ENCODE measurements around the gene CD52. TPM values are rescaled to one million over a fixed set of nuclear protein-coding genes. Genes with fewer than 3 reads are reported as not detected.

Gene CD52
- total RNA-seq, 5 donors from 2014 or later (not counting 1 experiment from before 2014, with no cell fraction given): 994 to 1,121 (median 1,054) TPM

GRCh38 chr1:26338670-26339069, 20.9 kb downstream of the CD52 start:
- Mint-ChIP-seq H3K4me1 (peaks cover 9 to 14% (median 14%) of the 10 kb centered on the region in 3 donors), H3K4me3 (no peak overlapping the region), H3K36me3 (no peaks in the 10 kb centered on the region), H3K27ac (peak overlapping the region; percentile 43 to 58), H3K27me3 (no peaks in the 10 kb centered on the region), H3K9me3 (no peaks in the 10 kb centered on the region)
- ATAC-seq (replicated peaks in 1 of 4): no peak
- no peaks in the 10 kb centered on the region for H3K27me3 ChIP-seq (replicated peaks in 1 of 2; ENCODE audit: control insufficient read depth in 2 of 2, extremely low read depth in 1 of 2, insufficient read depth in 2 of 2, low read length in 1 of 2)
- H3K4me3 ChIP-seq (ENCODE audit: control insufficient read depth in 1 of 2, extremely low read depth in 1 of 2, low read length in 1 of 2): no peak overlapping the region
- POLR2A ChIA-PET: no interaction called here
- CTCF ChIA-PET: interaction anchor here in 1 of 2 donors (0.5 kb wide), 1 partner anchor 241 kb away, joined by 6 read pairs; no protein-coding TSS in a partner anchor
- peaks cover 0 to 16% of the 10 kb centered on the region in 2 experiments for H3K4me1 ChIP-seq (ENCODE audit: control insufficient read depth in 1 of 2, extremely low read depth in 1 of 2, insufficient read depth in 2 of 2, low read length in 2 of 2)
- no peaks in the 10 kb centered on the region for H3K36me3 ChIP-seq (ENCODE audit: control insufficient read depth in 2 of 2, extremely low read depth in 1 of 2, insufficient read depth in 1 of 2, low read length in 1 of 2)
- no peaks in the 10 kb centered on the region for H3K9me3 ChIP-seq
- H3K27ac ChIP-seq (ENCODE audit: low read length): no peak overlapping the region
- DNase-seq: no peak
- WGBS (ENCODE audit: insufficient coverage): 100% methylated on average over 1 of the region's 1 CpG

- Histone ChIP-seq H3K9me3 (no peaks in the 10 kb centered on the region), H3K27me3 (replicated peaks in 1 of 2; ENCODE audit: control insufficient read depth in 2 of 2, extremely low read depth in 1 of 2, insufficient read depth in 2 of 2, low read length in 1 of 2) (peaks cover 0 to 8% of the 10 kb centered on the region in 2 experiments), H3K27ac (ENCODE audit: low read length) (no peak overlapping the region), H3K4me1 (ENCODE audit: control insufficient read depth in 1 of 2, extremely low read depth in 1 of 2, insufficient read depth in 2 of 2, low read length in 2 of 2) (peaks cover 0 to 14% of the 10 kb centered on the region in 2 experiments), H3K4me3 (ENCODE audit: control insufficient read depth in 1 of 2, extremely low read depth in 1 of 2, low read length in 1 of 2) (no peak overlapping the region), H3K36me3 (ENCODE audit: control insufficient read depth in 2 of 2, extremely low read depth in 1 of 2, insufficient read depth in 1 of 2, low read length in 1 of 2) (no peaks in the 10 kb centered on the region)
- ChIA-PET CTCF (no interaction called here), POLR2A (no interaction called here)
- H3K27me3 Mint-ChIP-seq: no peaks in the 10 kb centered on the region
- no peak for DNase-seq
- no peaks in the 10 kb centered on the region for H3K36me3 Mint-ChIP-seq
- no peak overlapping the region for H3K4me3 Mint-ChIP-seq
- H3K4me1 Mint-ChIP-seq: peaks cover 9 to 11% (median 11%) of the 10 kb centered on the region in 3 donors
- H3K9me3 Mint-ChIP-seq: no peaks in the 10 kb centered on the region
- H3K27ac Mint-ChIP-seq: no peak overlapping the region
- 79% methylated on average over 3 of the region's 4 CpGs for WGBS (ENCODE audit: insufficient coverage)
- ATAC-seq (replicated peaks in 1 of 4): no peak
Observed at GRCh38 chr1:26340047-26340481, 22.3 kb downstream of the CD52 start.

- Mint-ChIP-seq H3K4me1 (no peaks in the 10 kb centered on the region), H3K4me3 (no peak overlapping the region), H3K27me3 (no peaks in the 10 kb centered on the region), H3K36me3 (no peaks in the 10 kb centered on the region), H3K27ac (no peak overlapping the region), H3K9me3 (no peaks in the 10 kb centered on the region)
- CTCF ChIA-PET: no interaction called here
- POLR2A ChIA-PET: no interaction called here
- Histone ChIP-seq H3K4me1 (ENCODE audit: control insufficient read depth in 1 of 2, extremely low read depth in 1 of 2, insufficient read depth in 2 of 2, low read length in 2 of 2) (no peaks in the 10 kb centered on the region), H3K4me3 (ENCODE audit: control insufficient read depth in 1 of 2, extremely low read depth in 1 of 2, low read length in 1 of 2) (no peak overlapping the region), H3K27ac (ENCODE audit: low read length) (no peak overlapping the region), H3K36me3 (ENCODE audit: control insufficient read depth in 2 of 2, extremely low read depth in 1 of 2, insufficient read depth in 1 of 2, low read length in 1 of 2) (no peaks in the 10 kb centered on the region), H3K9me3 (no peaks in the 10 kb centered on the region), H3K27me3 (replicated peaks in 1 of 2; ENCODE audit: control insufficient read depth in 2 of 2, extremely low read depth in 1 of 2, insufficient read depth in 2 of 2, low read length in 1 of 2) (peaks cover 0 to 11% of the 10 kb centered on the region in 2 experiments)
- WGBS (ENCODE audit: insufficient coverage): 89% methylated on average over 13 of the region's 15 CpGs
- DNase-seq (no peak), ATAC-seq (replicated peaks in 1 of 4) (no peak)
Observed at GRCh38 chr1:26344147-26344920, 26.6 kb downstream of the CD52 start.

- Histone ChIP-seq H3K4me3 (ENCODE audit: control insufficient read depth in 1 of 2, extremely low read depth in 1 of 2, low read length in 1 of 2) (no peak overlapping the region), H3K36me3 (ENCODE audit: control insufficient read depth in 2 of 2, extremely low read depth in 1 of 2, insufficient read depth in 1 of 2, low read length in 1 of 2) (no peaks in the 10 kb centered on the region), H3K27me3 (replicated peaks in 1 of 2; ENCODE audit: control insufficient read depth in 2 of 2, extremely low read depth in 1 of 2, insufficient read depth in 2 of 2, low read length in 1 of 2) (peaks cover 0 to 13% of the 10 kb centered on the region in 2 experiments), H3K4me1 (ENCODE audit: control insufficient read depth in 1 of 2, extremely low read depth in 1 of 2, insufficient read depth in 2 of 2, low read length in 2 of 2) (no peaks in the 10 kb centered on the region), H3K27ac (ENCODE audit: low read length) (no peak overlapping the region), H3K9me3 (no peaks in the 10 kb centered on the region)
- WGBS (ENCODE audit: insufficient coverage): 87% methylated on average over 15 of the region's 15 CpGs
- Mint-ChIP-seq H3K9me3 (no peaks in the 10 kb centered on the region), H3K4me3 (no peak overlapping the region), H3K27ac (no peak overlapping the region), H3K27me3 (no peaks in the 10 kb centered on the region), H3K36me3 (no peaks in the 10 kb centered on the region), H3K4me1 (no peaks in the 10 kb centered on the region)
- DNase-seq: no peak
- ChIA-PET POLR2A (no interaction called here), CTCF (interaction anchor here in 1 of 2 donors (0.6 kb wide), 1 partner anchor 27 kb away, joined by 3 read pairs; no protein-coding TSS in a partner anchor)
- ATAC-seq (replicated peaks in 1 of 4): no peak
Observed at GRCh38 chr1:26345718-26346117, 28.0 kb downstream of the CD52 start.

GRCh38 chr1:26346274-26347033, 28.7 kb downstream of the CD52 start:
- Histone ChIP-seq H3K4me3 (ENCODE audit: control insufficient read depth in 1 of 2, extremely low read depth in 1 of 2, low read length in 1 of 2) (no peak overlapping the region), H3K27ac (ENCODE audit: low read length) (no peak overlapping the region), H3K27me3 (replicated peaks in 1 of 2; ENCODE audit: control insufficient read depth in 2 of 2, extremely low read depth in 1 of 2, insufficient read depth in 2 of 2, low read length in 1 of 2) (peaks cover 0 to 19% of the 10 kb centered on the region in 2 experiments), H3K4me1 (ENCODE audit: control insufficient read depth in 1 of 2, extremely low read depth in 1 of 2, insufficient read depth in 2 of 2, low read length in 2 of 2) (no peaks in the 10 kb centered on the region), H3K36me3 (ENCODE audit: control insufficient read depth in 2 of 2, extremely low read depth in 1 of 2, insufficient read depth in 1 of 2, low read length in 1 of 2) (no peaks in the 10 kb centered on the region), H3K9me3 (no peaks in the 10 kb centered on the region)
- DNase-seq (no peak), ATAC-seq (replicated peaks in 1 of 4) (no peak)
- Mint-ChIP-seq H3K4me1 (no peaks in the 10 kb centered on the region), H3K9me3 (no peaks in the 10 kb centered on the region), H3K36me3 (no peaks in the 10 kb centered on the region), H3K27ac (no peak overlapping the region), H3K27me3 (no peaks in the 10 kb centered on the region), H3K4me3 (no peak overlapping the region)
- 78% methylated on average over 3 of the region's 10 CpGs for WGBS (ENCODE audit: insufficient coverage)
- ChIA-PET POLR2A (no interaction called here), CTCF (interaction anchor here (0.5 to 1.1 kb wide), 4 partner anchors 28 to 174 kb away, joined by 3 read pairs; no protein-coding TSS in a partner anchor)

- H3K27ac ChIP-seq (ENCODE audit: low read length): no peak overlapping the region
- 93% methylated on average over 6 of the region's 7 CpGs for WGBS (ENCODE audit: insufficient coverage)
- ChIA-PET POLR2A (interaction anchor here in 1 of 2 donors (0.6 kb wide), 1 partner anchor 294 kb away, joined by 4 read pairs; no protein-coding TSS in a partner anchor), CTCF (no interaction called here)
- H3K36me3 ChIP-seq (ENCODE audit: control insufficient read depth in 2 of 2, extremely low read depth in 1 of 2, insufficient read depth in 1 of 2, low read length in 1 of 2): no peaks in the 10 kb centered on the region
- H3K27ac Mint-ChIP-seq: no peak overlapping the region
- DNase-seq (no peak), ATAC-seq (replicated peaks in 1 of 4) (no peak)
- H3K4me3 Mint-ChIP-seq: no peak overlapping the region
- H3K27me3 Mint-ChIP-seq: no peaks in the 10 kb centered on the region
- H3K4me1 ChIP-seq (ENCODE audit: control insufficient read depth in 1 of 2, extremely low read depth in 1 of 2, insufficient read depth in 2 of 2, low read length in 2 of 2): no peaks in the 10 kb centered on the region
- no peaks in the 10 kb centered on the region for H3K9me3 ChIP-seq
- H3K27me3 ChIP-seq (replicated peaks in 1 of 2; ENCODE audit: control insufficient read depth in 2 of 2, extremely low read depth in 1 of 2, insufficient read depth in 2 of 2, low read length in 1 of 2): peaks cover 0 to 13% of the 10 kb centered on the region in 2 experiments
- no peaks in the 10 kb centered on the region for H3K36me3 Mint-ChIP-seq
- H3K9me3 Mint-ChIP-seq: no peaks in the 10 kb centered on the region
- no peak overlapping the region for H3K4me3 ChIP-seq (ENCODE audit: control insufficient read depth in 1 of 2, extremely low read depth in 1 of 2, low read length in 1 of 2)
- no peaks in the 10 kb centered on the region for H3K4me1 Mint-ChIP-seq
Observed at GRCh38 chr1:26349188-26349876, 31.6 kb downstream of the CD52 start.

Measured in T-cell (primary cell).